GM12878 (cell line): ENCODE data around the gene PPP1R37. TPM values are rescaled to one million over a fixed set of nuclear protein-coding genes. Genes with fewer than 3 reads are reported as not detected.

Source experiments
- BCL11A ChIP-seq: IDR thresholded peaks from 2 replicates; pipeline ENCODE4 v1.6.1; 2011; ENCODE audit warnings: low read depth, low read length
- DPF2 ChIP-seq: fragments of 450-650 bp; IDR thresholded peaks from 2 replicates; pipeline ENCODE4 v1.6.1; 2017; ENCODE audit warnings: mild to moderate bottlenecking
- MTA3 ChIP-seq: IDR thresholded peaks from 2 replicates; pipeline ENCODE4 v1.6.1; 2012; ENCODE audit warnings: low read length, inconsistent platforms, borderline replicate concordance
- PAX5 ChIP-seq: IDR thresholded peaks from 2 replicates; pipeline ENCODE4 v1.6.1; 2011; ENCODE audit warnings: low read depth, low read length, borderline replicate concordance
- PML ChIP-seq: IDR thresholded peaks from 2 replicates; pipeline ENCODE4 v1.6.1; 2012; ENCODE audit warnings: low read length, inconsistent platforms
- RCOR1 ChIP-seq: conservative IDR thresholded peaks from 2 replicates; pipeline ENCODE4 v1.6.1; 2012; ENCODE audit warnings: low read depth, low read length, improper control_type of control experiment
- RELA ChIP-seq: fragments of 450-650 bp; IDR thresholded peaks from 2 replicates; pipeline ENCODE4 v1.8.0; 2014; ENCODE audit warnings: borderline replicate concordance; ENCODE audit not compliant: partially characterized antibody
- REST ChIP-seq: IDR thresholded peaks from 2 replicates; pipeline ENCODE4 v1.6.1; 2012; ENCODE audit warnings: mild to moderate bottlenecking, low read depth, low read length
- TARDBP ChIP-seq: IDR thresholded peaks from 2 replicates; pipeline ENCODE4 v1.6.1; 2016; ENCODE audit warnings: borderline replicate concordance
- WRNIP1 ChIP-seq: IDR thresholded peaks from 2 replicates; pipeline ENCODE4 v1.6.1; 2011; ENCODE audit warnings: low read depth, low read length, improper control_type of control experiment, borderline replicate concordance
- ZBTB11 ChIP-seq: fragments of 450-650 bp; formaldehyde crosslinking; IDR thresholded peaks from 2 replicates; pipeline ENCODE4 v1.5.0; 2022; ENCODE audit warnings: mild to moderate bottlenecking, missing genetic modification characterization
- ZBTB40 ChIP-seq: fragments of 450-650 bp; IDR thresholded peaks from 2 replicates; pipeline ENCODE4 v1.6.1; 2016; ENCODE audit warnings: mild to moderate bottlenecking, moderate library complexity, borderline replicate concordance
- polyA plus RNA-seq, 11 experiments: library from polyadenylated mRNA; depleted of rRNA in 4 of 11; unstranded in 6 of 11; stranded (reverse) in 5 of 11; fragments of >200 nt; fragmentation: Nextera tagmentation in 4 of 11; fragmentation: Illumina TruSeq in 1 of 11; extraction: Ambion mirVana in 4 of 11; extraction: Trizol in 1 of 11; gene quantifications; 1 replicate in 1 of 11; 2 replicates in 10 of 11; pipeline versions ENCODE4 v1.2.1 to v1.2.3, GENCODE V29; 2011 to 2016; ENCODE audit warnings: inconsistent platforms in 2 of 11, missing spikeins in 2 of 11, low read depth in 1 of 11
- total RNA-seq, 4 experiments: library from RNA; depleted of rRNA in 3 of 4; stranded (reverse); fragments of >200 nt in 3 of 4; fragmentation: Illumina TruSeq in 1 of 4; extraction: Trizol in 1 of 4; gene quantifications; 2 replicates each; pipeline versions ENCODE4 v1.2.1 to v1.2.3, GENCODE V29; 2013 to 2021
- TF ChIP-seq, protein P1 (sequence below): fragments of 450-650 bp; IDR thresholded peaks from 2 replicates; pipeline ENCODE4 v1.6.1; 2017; ENCODE audit warnings: mild to moderate bottlenecking, low read depth, inconsistent platforms; ENCODE audit not compliant: poor library complexity, severe bottlenecking
- TF ChIP-seq, protein P2 (sequence below): fragments of 450-650 bp; IDR thresholded peaks from 2 replicates; pipeline ENCODE4 v1.6.1; 2017; ENCODE audit warnings: low read depth, mild to moderate bottlenecking, moderate library complexity

PPP1R37 gene
- total and polyA plus RNA-seq, 10 of the 15 experiments (the other 5 are each of a cell fraction or from before 2014, with no cell fraction given), result 0.09 to 21.3 (median 5.1) TPM; not detected in 1

- no peak; the same call in 1 of the 2 replicates for TF ChIP-seq MTA3
- no peak for TF ChIP-seq ZBTB11 (CRISPR knock-in tag)
- TF ChIP-seq RELA, result no peak
- peak; percentile 96 for TF ChIP-seq BCL11A
- no peak for TF ChIP-seq TARDBP
- TF ChIP-seq REST, result no peak
- TF ChIP-seq, protein P1, sequence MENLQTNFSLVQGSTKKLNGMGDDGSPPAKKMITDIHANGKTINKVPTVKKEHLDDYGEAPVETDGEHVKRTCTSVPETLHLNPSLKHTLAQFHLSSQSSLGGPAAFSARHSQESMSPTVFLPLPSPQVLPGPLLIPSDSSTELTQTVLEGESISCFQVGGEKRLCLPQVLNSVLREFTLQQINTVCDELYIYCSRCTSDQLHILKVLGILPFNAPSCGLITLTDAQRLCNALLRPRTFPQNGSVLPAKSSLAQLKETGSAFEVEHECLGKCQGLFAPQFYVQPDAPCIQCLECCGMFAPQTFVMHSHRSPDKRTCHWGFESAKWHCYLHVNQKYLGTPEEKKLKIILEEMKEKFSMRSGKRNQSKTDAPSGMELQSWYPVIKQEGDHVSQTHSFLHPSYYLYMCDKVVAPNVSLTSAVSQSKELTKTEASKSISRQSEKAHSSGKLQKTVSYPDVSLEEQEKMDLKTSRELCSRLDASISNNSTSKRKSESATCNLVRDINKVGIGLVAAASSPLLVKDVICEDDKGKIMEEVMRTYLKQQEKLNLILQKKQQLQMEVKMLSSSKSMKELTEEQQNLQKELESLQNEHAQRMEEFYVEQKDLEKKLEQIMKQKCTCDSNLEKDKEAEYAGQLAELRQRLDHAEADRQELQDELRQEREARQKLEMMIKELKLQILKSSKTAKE, result peak; percentile 72
- no peak for TF ChIP-seq PML
- peak; percentile 69; the same call in 1 of the 2 replicates for TF ChIP-seq PAX5
- no peak for TF ChIP-seq ZBTB40
- TF ChIP-seq WRNIP1, result no peak
- TF ChIP-seq, protein P2, sequence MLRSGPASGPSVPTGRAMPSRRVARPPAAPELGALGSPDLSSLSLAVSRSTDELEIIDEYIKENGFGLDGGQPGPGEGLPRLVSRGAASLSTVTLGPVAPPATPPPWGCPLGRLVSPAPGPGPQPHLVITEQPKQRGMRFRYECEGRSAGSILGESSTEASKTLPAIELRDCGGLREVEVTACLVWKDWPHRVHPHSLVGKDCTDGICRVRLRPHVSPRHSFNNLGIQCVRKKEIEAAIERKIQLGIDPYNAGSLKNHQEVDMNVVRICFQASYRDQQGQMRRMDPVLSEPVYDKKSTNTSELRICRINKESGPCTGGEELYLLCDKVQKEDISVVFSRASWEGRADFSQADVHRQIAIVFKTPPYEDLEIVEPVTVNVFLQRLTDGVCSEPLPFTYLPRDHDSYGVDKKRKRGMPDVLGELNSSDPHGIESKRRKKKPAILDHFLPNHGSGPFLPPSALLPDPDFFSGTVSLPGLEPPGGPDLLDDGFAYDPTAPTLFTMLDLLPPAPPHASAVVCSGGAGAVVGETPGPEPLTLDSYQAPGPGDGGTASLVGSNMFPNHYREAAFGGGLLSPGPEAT, result peak; percentile 85
- peak; percentile 74 for TF ChIP-seq DPF2
- 0 out of 2 replicates have a peak, but pooled peaks have one; percentile 53 for TF ChIP-seq RCOR1
These were observed 44.3 kb downstream of the PPP1R37 start (continued) for GRCh38 chr19:45137179-45137761.
